ENCODE measurements around the gene OR6C2.
"Not testable (repeated sequence)": the region's sequence is repeated elsewhere in the genome, so short reads cannot be mapped to it uniquely, and the experiment has no call there.

OR6C2 gene

DNA sequence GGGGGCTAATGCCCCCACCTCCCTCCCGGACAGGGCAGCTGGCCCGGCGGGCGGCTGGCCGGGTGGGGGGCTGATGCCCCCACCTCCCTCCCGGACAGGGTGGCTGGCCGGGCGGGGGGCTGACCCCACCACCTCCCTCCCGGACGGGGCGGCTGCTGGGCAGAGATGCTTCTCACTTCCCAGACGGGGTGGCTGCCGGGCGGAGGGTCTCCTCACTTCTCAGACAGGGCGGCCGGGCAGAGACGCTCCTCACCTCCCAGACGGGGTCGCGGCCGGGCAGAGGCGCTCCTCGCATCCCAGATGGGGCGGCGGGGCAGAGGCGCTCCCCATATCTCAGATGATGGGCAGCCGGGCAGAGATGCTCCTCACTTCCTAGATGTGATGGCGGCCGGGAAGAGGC lies 35.3 kb downstream of the OR6C2 start:
- not testable (repeated sequence) for DNase-seq

DNA sequence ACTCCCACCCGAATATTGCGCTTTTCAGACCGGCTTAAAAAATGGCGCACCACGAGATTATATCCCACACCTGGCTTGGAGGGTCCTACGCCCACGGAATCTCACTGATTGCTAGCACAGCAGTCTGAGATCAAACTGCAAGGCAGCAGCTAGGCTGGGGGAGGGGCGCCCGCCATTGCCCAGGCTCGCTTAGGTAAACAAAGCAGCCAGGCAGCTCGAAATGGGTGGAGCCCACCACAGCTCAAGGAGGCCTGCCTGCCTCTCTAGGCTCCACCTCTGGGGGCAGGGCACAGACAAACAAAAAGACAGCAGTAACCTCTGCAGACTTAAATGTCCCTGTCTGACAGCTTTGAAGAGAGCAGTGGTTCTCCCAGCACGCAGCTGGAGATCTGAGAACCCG lies 40.4 kb downstream of the OR6C2 start:
- not testable (repeated sequence) for DNase-seq

DNA sequence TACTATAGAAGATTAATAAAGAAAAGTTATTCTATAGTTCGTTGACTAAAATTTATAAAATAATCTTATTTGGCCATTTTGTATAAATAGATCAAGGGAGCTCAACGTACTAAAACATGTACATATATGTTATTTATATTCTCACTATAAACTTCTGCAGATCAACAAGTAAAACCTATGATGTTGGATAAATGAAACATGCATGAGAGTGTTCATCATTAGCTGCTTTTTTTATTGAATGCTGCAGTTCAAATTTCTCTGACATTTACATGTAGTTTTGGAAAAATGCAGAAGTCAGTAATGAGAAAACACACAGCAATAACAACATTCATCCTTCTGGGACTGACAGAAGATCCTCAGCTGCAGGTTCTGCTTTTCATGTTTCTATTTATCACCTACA lies 48.2 kb downstream of the OR6C2 start, which contains the start of gene OR6C68:
Gene OR6C68 (plus strand): TSS at position 301 of the 400 bp plus-strand sequence. CDS start 0 bp downstream, at position 301.
- no peak for DNase-seq

DNA sequence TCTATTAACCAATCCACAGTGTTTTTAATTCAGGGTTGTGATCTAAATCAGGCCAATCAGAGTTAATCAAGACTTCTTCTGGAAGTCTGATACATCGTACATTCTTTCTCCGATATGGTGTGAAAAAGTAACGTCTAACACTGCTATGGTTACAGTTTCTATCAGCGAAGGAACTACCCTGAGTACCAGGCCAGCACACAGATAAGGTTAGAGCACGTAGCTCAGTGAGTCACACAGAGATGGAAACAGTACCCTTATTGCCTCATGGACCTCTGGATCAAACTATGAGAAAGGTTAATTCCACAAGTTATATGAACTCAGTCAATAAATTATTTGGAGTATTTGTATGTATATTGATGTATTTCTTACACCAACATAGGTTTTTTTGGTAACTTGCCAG lies 51.6 kb downstream of the OR6C2 start:
- no peak for DNase-seq

DNA sequence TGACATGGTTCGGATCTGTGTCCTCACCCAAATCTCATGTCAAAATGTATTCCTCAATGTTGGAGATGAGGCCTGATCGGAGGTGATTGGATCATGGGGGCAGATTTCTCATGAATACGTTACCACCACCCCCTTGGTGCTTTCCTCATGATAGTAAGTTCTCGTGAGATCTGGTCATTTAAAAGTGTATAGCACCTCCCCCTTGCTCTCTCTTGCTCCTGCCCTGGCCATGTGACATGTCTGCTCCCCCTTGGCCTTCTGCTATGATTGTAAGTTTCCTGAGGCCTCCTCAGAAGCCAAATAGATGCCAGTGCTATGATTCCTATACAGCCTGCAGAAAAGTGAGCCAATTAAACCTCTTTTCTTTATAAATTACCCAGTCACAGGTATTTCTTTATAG lies 55.4 kb downstream of the OR6C2 start:
- DNase-seq, result no peak

DNA sequence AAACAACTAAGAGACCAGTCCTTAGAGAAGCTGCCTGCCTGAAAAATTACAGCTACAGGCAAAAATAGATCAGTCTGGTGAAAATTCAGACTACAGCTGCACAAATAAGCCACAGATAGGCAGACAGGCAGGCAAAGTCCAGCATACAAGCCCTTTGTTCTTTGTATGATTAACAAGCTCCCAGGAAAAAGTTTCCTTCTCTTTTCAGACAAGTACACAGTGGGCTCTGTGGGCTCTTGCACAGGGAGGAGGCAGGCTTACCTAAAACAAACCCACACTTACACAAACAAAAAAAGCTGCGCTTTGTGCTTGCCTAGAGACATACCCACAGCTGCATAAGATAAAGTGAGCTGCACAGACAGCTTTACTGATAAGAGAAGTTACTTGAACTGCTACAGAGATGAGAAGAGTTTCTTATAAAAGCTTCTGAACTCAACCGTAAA lies 56.0 kb downstream of the OR6C2 start:
- no peak for DNase-seq

DNA sequence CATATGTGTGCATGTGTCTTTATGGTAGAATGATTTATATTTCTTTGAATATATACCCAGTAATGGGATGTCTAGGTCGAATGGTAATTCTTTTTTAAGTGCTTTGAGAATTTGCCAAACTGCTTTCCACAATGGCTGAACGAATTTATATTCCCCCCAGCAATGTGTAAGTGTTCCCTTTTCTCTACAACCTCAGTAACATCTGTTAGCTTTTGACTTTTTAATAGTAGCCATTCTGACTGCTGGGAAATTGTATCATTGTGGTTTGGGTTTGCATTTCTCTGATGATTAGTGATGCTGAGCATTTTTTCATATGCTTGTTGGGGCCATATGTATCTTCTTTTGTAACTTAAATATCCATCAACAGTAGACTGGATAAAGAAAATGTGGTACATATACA lies 57.7 kb downstream of the OR6C2 start:
- DNase-seq, result no peak
